ENCODE data around the gene HTD2. TPM values are rescaled to one million over a fixed set of nuclear protein-coding genes. Genes with fewer than 3 reads are reported as not detected.
A peak's percentile ranks its signal among the peaks of the same experiment; 100 is the strongest.
"Not testable (repeated sequence)": the region's sequence is repeated elsewhere in the genome, so short reads cannot be mapped to it uniquely, and the experiment has no call there.

The HTD2 gene
- total and polyA plus RNA-seq, 9 of the 15 experiments (the other 6 are each of a cell fraction or from before 2014, with no cell fraction given): 1.8 to 22.8 (median 9.6) TPM

DNA sequence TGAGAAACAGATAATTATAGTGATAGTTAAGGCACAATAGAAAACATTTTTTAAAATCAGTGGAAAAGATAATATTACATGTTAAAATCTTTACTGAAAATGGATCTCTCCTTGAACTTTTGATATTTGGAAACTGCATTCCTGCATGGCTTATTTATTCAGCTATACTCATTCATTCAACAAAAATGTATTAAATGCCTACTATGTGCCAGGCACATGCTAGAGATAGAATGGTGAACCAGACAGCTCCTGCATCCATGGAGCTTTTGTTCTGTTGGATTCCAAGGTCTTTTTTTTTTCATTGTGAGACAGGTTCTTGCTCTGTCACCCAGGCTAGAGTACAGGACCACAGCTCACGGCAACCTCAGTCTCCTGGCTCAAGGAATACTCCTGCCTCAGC lies 30.9 kb downstream of the HTD2 start (continued):
- TF ChIP-seq, protein P1, sequence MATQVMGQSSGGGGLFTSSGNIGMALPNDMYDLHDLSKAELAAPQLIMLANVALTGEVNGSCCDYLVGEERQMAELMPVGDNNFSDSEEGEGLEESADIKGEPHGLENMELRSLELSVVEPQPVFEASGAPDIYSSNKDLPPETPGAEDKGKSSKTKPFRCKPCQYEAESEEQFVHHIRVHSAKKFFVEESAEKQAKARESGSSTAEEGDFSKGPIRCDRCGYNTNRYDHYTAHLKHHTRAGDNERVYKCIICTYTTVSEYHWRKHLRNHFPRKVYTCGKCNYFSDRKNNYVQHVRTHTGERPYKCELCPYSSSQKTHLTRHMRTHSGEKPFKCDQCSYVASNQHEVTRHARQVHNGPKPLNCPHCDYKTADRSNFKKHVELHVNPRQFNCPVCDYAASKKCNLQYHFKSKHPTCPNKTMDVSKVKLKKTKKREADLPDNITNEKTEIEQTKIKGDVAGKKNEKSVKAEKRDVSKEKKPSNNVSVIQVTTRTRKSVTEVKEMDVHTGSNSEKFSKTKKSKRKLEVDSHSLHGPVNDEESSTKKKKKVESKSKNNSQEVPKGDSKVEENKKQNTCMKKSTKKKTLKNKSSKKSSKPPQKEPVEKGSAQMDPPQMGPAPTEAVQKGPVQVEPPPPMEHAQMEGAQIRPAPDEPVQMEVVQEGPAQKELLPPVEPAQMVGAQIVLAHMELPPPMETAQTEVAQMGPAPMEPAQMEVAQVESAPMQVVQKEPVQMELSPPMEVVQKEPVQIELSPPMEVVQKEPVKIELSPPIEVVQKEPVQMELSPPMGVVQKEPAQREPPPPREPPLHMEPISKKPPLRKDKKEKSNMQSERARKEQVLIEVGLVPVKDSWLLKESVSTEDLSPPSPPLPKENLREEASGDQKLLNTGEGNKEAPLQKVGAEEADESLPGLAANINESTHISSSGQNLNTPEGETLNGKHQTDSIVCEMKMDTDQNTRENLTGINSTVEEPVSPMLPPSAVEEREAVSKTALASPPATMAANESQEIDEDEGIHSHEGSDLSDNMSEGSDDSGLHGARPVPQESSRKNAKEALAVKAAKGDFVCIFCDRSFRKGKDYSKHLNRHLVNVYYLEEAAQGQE (IDR thresholded peaks at IDR 0.05; ENCODE audit: borderline replicate concordance): no peak
- TF ChIP-seq, protein P1 (CRISPR knock-in tag; IDR thresholded peaks at IDR 0.05; ENCODE audit: low read depth): no peak
- TF ChIP-seq ZNF695 (CRISPR knock-in tag; IDR thresholded peaks at IDR 0.05): no peak
- TF ChIP-seq ZKSCAN1 (IDR thresholded peaks at IDR 0.05; ENCODE audit: low read depth, low read length): peak; percentile 66; the same call in 1 of the 2 replicates
- TF ChIP-seq NEUROD1 (IDR thresholded peaks at IDR 0.05; ENCODE audit: borderline replicate concordance, low read depth, low read length, partially characterized antibody): no peak
- TF ChIP-seq MECOM (CRISPR knock-in tag; IDR thresholded peaks at IDR 0.05): no peak
- no peak for TF ChIP-seq KLF13 (tag; IDR thresholded peaks at IDR 0.05; ENCODE audit: borderline replicate concordance, low read depth)
- no peak for TF ChIP-seq NELFE (IDR thresholded peaks at IDR 0.05; ENCODE audit: insufficient read depth, insufficient read length)
- no peak for TF ChIP-seq NR2F6 (CRISPR knock-in tag; IDR thresholded peaks at IDR 0.05)

DNA sequence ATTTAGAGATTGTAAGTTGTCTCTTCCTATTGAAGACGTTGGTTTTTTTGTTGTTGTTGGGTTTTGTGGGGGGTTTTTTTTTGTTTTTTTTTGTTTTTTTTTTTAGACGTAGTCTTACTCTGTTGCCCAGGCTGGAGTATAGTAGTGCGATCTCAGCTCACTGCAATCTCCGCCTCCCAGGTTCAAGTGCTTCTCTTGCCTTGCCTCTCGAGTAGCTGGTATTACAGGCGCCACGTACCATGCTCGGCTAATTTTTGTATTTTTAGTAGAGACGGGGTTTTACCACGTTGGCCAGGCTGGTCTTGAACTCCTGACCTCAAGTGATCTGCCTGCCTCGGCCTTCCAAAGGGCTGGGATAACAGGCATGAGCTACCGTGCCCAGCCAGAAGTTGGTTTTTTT lies 32.8 kb downstream of the HTD2 start:
- H3K9me3 ChIP-seq (replicated peaks; ENCODE audit: control insufficient read depth, insufficient read depth, low read depth, low read length); ATAC-seq; BruUV-seq (replicated peaks); FAIRE-seq; H3K36me3 ChIP-seq (ENCODE audit: control insufficient read depth, insufficient read depth, low read length); H3K27ac ChIP-seq (ENCODE audit: extremely low read depth, low read depth, low read length); H3K9ac ChIP-seq (ENCODE audit: insufficient read depth in 1 of 2, low read depth in 2 of 2, low read length in 2 of 2); H3K4me3 ChIP-seq; H3K4me2 ChIP-seq (ENCODE audit: insufficient read depth, low read length); intact Hi-C loops (cut with micrococcal nuclease); in situ Hi-C loops (cut with MboI); CTCF ChIA-PET (ENCODE audit: low intra/inter-chr PET ratio); H3K27me3 ChIP-seq (ENCODE audit: control insufficient read depth in 2 of 2, insufficient read depth in 2 of 2, low read length in 2 of 2); H3K9me1 ChIP-seq (ENCODE audit: control insufficient read depth, insufficient read depth, low read length); DNase-seq (ENCODE audit: extremely low read depth in 1 of 4, low spot score in 3 of 4); H2AFZ ChIP-seq (ENCODE audit: low read depth, low read length); H4K20me1 ChIP-seq (replicated peaks; ENCODE audit: control insufficient read depth, insufficient read depth, low read length): not testable (repeated sequence)
- 91% methylated on average over 8 of the region's 12 CpGs for WGBS (ENCODE audit: insufficient coverage, low coverage, missing lambda C conversion rate)
- Histone ChIP-seq H3K79me2 (ENCODE audit: control insufficient read depth, insufficient read depth, low read length) (peaks cover 16% of the 10 kb centered on the region), H3K4me1 (replicated peaks in 1 of 2; ENCODE audit: control insufficient read depth in 2 of 2, insufficient read depth in 2 of 2, low read length in 2 of 2) (peaks cover 4 to 11% of the 10 kb centered on the region in 2 experiments; a peak in 3 of 5 replicates)
- POLR2A ChIA-PET: interaction anchor here (0.9 to 1.3 kb wide), 2 partner anchors 10 to 13 kb away, joined by 3 read pairs; no protein-coding TSS in a partner anchor

Measured in K562 (cell line).